HG03135 (cell line): ENCODE measurements around the gene SERPINH1.
A peak's percentile ranks its signal among the peaks of the same experiment; 100 is the strongest.

ENCODE experiments used
- ATAC-seq: cut with Tn5 transposase; IDR thresholded peaks from one replicate; pipeline ENCODE4 v1.9.1; 2021; ENCODE audit warnings: mild to moderate bottlenecking, moderate library complexity; ENCODE audit not compliant: unreplicated experiment

Gene SERPINH1

GRCh38 chr11:75532200-75533048, 29.6 kb upstream of the SERPINH1 start:
- ATAC-seq: no peak

GRCh38 chr11:75533896-75534258, 28.2 kb upstream of the SERPINH1 start:
- ATAC-seq: no peak

GRCh38 chr11:75534259-75535069, 27.6 kb upstream of the SERPINH1 start:
- ATAC-seq: no peak

- ATAC-seq: no peak
Observed at GRCh38 chr11:75535071-75535470, 27.0 kb upstream of the SERPINH1 start.

GRCh38 chr11:75536786-75537641, 25.0 kb upstream of the SERPINH1 start:
- peak; percentile 73 for ATAC-seq

GRCh38 chr11:75537740-75538139, 24.3 kb upstream of the SERPINH1 start:
- no peak for ATAC-seq

- ATAC-seq: no peak
Observed at GRCh38 chr11:75538150-75538942, 23.7 kb upstream of the SERPINH1 start.

- ATAC-seq: no peak
Observed at GRCh38 chr11:75539459-75540334, 22.4 kb upstream of the SERPINH1 start.

GRCh38 chr11:75541193-75542087, 20.6 kb upstream of the SERPINH1 start:
- no peak for ATAC-seq

- no peak for ATAC-seq
Observed at GRCh38 chr11:75542088-75542438, 20.0 kb upstream of the SERPINH1 start.

- no peak for ATAC-seq
Observed at GRCh38 chr11:75543806-75544205, 18.2 kb upstream of the SERPINH1 start.

GRCh38 chr11:75547177-75547576, 14.9 kb upstream of the SERPINH1 start:
- no peak for ATAC-seq

- ATAC-seq: no peak
Observed at GRCh38 chr11:75547617-75548058, 14.4 kb upstream of the SERPINH1 start.

GRCh38 chr11:75548595-75549272, 13.3 kb upstream of the SERPINH1 start:
- no peak for ATAC-seq

- ATAC-seq: no peak
Observed at GRCh38 chr11:75549370-75549958, 12.6 kb upstream of the SERPINH1 start.

- no peak for ATAC-seq
Observed at GRCh38 chr11:75553182-75553581, 8.9 kb upstream of the SERPINH1 start.

- no peak for ATAC-seq
Observed at GRCh38 chr11:75553889-75554257, 8.2 kb upstream of the SERPINH1 start.
